ENCODE results near the gene PML.

DNA sequence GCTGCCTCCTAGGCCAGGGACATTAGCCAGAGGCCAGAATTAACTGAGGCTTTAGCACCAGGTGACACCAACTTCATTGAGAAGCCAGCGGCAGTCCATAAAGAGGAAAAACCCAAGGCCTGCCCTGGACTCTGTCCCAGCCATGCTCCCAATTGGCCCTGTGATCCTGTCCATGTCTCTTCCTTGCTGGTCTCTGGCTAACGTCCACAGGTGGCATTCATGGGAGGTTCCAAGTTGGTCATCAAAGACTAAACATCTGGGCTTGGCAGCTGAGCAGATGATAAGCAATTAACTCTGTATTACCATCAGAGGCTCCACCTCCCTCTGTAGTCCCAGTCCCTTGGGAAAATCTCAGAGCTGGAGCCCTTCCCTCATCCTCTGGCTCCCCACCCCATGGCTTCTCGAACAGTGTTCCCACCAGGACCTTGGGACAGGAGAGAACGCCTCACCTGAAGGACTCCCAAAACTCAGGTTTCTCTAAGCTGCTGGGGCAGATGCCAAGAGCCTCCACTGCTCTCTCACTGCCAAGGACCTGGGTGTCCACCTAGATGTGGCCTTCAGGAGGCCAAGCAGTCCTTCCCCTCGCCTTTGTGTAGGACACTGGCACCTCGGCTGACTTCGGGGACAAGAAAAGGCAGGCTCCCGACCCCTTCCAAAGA is 47.4 kb downstream of the PML start:
- TF ChIP-seq POLR2AphosphoS5 (IDR thresholded peaks at IDR 0.05; ENCODE audit: low read depth, low read length) (no peak), POLR2A (IDR thresholded peaks at IDR 0.05; ENCODE audit: low read depth, low read length) (no peak), TAF1 (IDR thresholded peaks at IDR 0.05; ENCODE audit: low read depth, low read length) (no peak), SPI1 (IDR thresholded peaks at IDR 0.05; ENCODE audit: low read depth, low read length) (no peak)

Measured in GM12891 (cell line).